CD4-positive, alpha-beta T cell treated with Interleukin-15 for 4 hours (primary cell): ENCODE measurements around the gene PRR20G.
"Not testable (repeated sequence)": the region's sequence is repeated elsewhere in the genome, so short reads cannot be mapped to it uniquely, and the experiment has no call there.

Experiments used
- DNase-seq: peaks from one replicate; pipeline ENCODE4 v3.0.0-alpha.2; 2020; ENCODE audit warnings: low spot score

PRR20G gene

GRCh38 chr3:127287840-127288239 lies at the start of gene PRR20G:
PRR20G (minus strand) TSS chr3:127288046; CDS start chr3:127287365, 681 bp downstream.
- DNase-seq: no peak

- no peak for DNase-seq
Measured at GRCh38 chr3:127337001-127337400, 49.2 kb upstream of the PRR20G start.

GRCh38 chr3:127336101-127336500 lies 48.3 kb upstream of the PRR20G start:
- DNase-seq: no peak

- DNase-seq: no peak
Measured at GRCh38 chr3:127330385-127330784, 42.5 kb upstream of the PRR20G start.

- DNase-seq: no peak
Measured at GRCh38 chr3:127329631-127330285, 41.9 kb upstream of the PRR20G start.

- no peak for DNase-seq
Measured at GRCh38 chr3:127328421-127328820, 40.6 kb upstream of the PRR20G start.

GRCh38 chr3:127326341-127326740 lies 38.5 kb upstream of the PRR20G start:
- DNase-seq: no peak

- no peak for DNase-seq
Measured at GRCh38 chr3:127325629-127325961, 37.7 kb upstream of the PRR20G start.

- no peak for DNase-seq
Measured at GRCh38 chr3:127324913-127325628, 37.2 kb upstream of the PRR20G start.

GRCh38 chr3:127324076-127324475 lies 36.2 kb upstream of the PRR20G start:
- DNase-seq: no peak

GRCh38 chr3:127323581-127323980 lies 35.7 kb upstream of the PRR20G start:
- no peak for DNase-seq

GRCh38 chr3:127321371-127321770 lies 33.5 kb upstream of the PRR20G start:
- DNase-seq: no peak

- no peak for DNase-seq
Measured at GRCh38 chr3:127320529-127321121, 32.8 kb upstream of the PRR20G start.

GRCh38 chr3:127316685-127317084 lies 28.8 kb upstream of the PRR20G start:
- DNase-seq: no peak

- no peak for DNase-seq
Measured at GRCh38 chr3:127312818-127313217, 25.0 kb upstream of the PRR20G start.

- not testable (repeated sequence) for DNase-seq
Measured at GRCh38 chr3:127308821-127309220, 21.0 kb upstream of the PRR20G start.

GRCh38 chr3:127307916-127308315 lies 20.1 kb upstream of the PRR20G start:
- DNase-seq: no peak

- DNase-seq: no peak
Measured at GRCh38 chr3:127307112-127307835, 19.4 kb upstream of the PRR20G start.

GRCh38 chr3:127306361-127307111 lies 18.7 kb upstream of the PRR20G start:
- DNase-seq: no peak

- DNase-seq: no peak
Measured at GRCh38 chr3:127305499-127306060, 17.7 kb upstream of the PRR20G start.

GRCh38 chr3:127304121-127304744 lies 16.4 kb upstream of the PRR20G start:
- DNase-seq: no peak
